ENCODE results near the gene EPOP.
"Not testable (repeated sequence)": the region's sequence is repeated elsewhere in the genome, so short reads cannot be mapped to it uniquely, and the experiment has no call there.

EPOP gene

DNA sequence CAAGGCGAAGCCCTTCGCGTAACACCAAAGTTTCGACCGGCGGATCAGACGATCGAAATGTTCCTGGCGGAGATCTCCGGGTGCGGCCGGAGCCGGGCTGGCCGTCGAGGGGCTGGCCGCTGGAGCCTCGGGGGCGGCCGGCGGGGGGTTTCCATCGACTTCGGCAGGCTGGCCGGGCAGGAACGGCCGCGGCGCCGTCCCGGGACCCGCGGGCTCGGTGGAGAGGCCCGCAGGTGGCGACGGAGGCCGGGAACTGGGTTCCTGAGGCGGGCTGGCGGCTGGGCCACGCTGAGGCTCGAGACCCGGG, 1.1 kb downstream of the EPOP start:
- no peak for DNase-seq (ENCODE audit: low read depth)

DNA sequence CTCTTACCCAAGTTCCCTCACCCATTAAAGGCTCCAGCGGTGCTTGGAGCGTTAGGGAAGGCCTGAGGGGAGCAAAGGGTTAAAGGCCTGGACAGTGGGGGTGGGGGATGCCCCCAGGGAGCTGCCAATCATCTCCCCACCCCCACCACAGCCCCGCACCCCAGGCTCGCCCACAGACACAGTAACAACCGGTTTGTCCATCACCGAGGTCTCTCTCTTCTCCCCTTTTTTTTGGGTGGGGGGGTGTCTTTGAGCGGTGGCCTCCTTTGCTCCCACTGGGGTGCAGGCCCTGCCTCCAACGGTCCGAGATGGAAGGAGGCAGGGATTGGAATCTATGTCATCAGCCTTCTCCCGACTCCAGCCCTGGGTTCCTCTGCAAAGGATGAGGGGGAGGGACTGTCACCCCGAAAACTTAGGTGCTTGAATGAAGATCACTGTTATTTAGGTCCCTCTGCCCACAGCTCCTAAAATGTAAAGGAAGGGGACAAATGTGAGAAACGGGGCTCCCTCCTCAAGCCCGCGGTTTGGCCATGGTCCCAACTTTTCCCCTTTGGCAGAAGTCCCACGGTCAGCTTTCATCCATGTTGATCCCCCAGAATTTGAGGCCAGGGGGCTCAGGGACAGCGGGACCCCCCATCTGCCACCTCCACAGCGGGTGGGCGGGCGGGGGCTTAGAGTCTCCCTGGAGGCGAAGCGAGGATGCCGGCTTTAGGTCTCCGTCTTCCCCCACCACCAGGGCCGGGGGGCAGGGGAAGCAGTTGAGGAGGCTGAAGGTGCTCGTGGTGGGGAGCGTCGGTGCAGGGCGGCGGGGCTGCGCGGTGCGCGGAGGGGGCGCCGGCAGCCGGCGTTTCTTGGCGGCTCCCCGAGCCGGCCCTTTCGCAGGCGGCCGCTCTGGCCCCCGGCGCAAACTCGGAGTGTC, 1.7 kb downstream of the EPOP start:
- DNase-seq (ENCODE audit: low read depth), result no peak

DNA sequence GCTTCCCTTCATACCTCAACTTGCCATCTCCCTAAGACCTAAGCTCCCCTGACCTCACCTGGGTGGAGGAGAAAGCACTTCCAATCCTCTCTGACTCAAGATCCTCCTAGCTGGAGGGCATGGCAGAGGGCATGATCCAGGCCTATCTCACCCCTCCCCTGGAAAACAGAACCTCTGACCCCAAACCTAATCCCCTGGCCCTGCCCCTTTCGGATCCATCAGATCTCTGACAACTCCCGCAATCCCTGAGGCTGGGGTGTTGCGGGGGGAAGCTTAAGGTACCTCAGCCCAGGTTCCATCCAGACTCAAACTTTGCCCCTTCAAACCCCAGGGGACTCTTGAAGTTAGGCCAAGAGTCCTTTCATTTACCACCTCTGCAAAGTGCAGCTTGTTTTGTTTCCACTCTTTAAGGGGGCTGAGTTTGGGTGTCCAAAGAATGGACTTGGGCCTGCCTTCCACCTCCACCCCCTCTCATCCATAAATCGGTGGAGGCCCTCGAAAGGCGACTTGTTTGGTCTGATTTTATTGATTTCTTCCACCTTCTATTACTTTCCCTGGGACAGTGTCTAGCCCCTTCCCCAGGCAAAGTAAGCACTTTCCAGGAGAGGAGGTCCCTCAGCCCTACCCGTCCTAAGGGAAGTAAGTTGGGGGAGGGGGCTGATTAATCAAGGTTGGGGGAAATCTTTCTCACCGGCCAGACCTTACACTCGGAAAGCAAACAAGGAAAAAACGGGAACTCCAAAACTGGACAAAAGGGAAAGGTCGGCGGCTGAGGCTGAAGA, 2.6 kb downstream of the EPOP start:
- DNase-seq (ENCODE audit: low read depth), result no peak

DNA sequence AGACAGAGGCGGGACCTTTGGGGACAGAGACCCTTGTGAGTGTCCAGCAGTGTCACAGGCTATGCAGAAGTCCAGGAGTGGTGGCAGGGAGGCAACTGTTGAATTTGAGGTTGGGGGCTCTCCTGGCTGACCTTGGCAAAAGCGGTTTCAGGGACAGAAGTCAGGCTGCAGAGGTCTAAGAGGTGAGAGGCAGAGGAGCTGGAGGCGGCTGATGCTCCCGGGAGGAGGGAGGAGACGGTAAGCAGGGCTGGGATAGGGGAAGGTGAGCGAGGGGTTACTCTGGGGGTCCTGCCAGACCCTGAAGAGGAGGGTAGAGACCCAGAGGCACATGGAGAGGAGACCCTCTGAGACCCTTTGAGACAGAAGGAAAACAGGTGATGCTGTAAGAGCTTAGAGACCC, 5.2 kb downstream of the EPOP start:
- no peak for DNase-seq (ENCODE audit: low read depth)

DNA sequence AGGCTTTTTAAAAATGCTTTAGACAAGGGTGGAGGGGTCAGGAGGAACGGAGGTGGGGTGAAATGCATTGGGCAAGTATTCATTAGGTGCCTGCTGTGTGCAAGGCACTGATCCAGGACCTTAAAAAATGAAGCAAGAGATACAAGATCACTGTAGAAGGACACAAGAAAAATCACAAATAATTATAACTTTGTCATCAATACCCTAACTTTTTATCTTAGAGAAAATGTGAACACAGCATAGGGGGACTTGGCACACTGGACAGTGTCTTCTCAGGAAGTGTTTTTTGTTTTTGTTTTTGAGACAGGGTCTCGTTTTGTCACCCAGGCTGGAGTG, 7.0 kb downstream of the EPOP start:
- DNase-seq (ENCODE audit: low read depth), result no peak

DNA sequence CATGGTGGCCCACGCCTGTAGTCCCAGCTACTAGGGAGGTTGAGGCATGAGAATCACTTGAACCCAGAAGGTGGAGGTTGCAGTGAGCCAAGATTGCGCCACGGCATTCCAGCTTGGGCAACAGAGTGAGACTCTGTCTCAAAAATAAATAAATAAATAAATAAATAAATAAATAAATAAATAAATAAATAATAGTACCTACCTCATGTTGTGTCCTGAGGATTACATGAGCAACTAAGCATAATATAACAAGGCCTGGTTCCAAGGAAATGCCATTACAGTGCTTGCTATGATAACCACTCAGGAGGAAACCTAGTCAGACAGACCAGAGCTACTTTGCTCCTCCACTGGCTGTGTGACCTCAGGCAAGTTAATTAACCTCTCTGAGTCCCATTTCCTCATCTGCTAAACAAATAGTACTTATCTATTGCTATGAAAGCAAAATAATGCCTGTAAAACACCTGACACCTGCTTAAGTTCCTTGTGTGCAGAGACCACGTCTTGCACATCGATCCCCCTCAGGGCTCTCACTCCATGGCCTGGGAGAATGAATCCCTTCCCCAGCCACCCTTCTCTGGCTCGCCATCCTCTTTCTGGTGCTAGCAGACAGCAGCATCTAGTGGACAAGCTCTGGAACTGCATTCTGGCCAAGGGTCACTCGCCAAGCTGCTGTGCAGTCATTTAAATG, 7.5 kb downstream of the EPOP start:
- DNase-seq (ENCODE audit: low read depth), result peak; percentile 35

DNA sequence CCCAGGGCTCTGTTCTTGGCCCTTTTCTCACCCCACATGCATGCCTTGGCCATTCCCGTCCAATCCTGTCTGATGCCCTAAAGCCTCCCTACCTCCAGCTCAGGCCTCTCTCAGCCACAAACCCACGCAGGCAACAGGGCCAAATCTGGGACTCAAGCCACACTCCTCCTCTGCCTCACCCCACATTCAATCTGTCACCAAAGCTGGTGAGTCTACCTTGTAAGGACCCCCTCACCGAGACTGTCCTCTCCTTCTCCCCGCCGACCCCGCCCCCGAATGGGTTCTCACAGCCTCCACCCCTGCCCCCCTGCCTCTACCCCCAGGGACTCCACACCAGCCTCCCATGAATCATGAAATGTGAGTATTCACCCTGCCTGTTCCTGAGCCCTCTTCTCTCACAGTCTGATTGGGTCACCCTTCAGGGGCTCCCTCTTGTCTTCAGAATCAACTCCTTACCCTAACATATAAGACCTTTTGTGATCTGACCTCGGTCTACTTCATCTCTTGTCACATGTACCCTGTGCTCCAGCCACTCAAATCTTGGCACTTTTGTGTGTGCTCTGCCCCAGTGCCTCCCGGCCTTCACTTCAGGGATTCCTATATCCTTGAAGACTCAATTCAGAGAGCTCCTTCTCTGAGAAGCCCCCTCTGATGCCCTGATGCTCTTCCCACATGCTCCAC, 10.7 kb downstream of the EPOP start:
- DNase-seq (ENCODE audit: low read depth), result no peak

DNA sequence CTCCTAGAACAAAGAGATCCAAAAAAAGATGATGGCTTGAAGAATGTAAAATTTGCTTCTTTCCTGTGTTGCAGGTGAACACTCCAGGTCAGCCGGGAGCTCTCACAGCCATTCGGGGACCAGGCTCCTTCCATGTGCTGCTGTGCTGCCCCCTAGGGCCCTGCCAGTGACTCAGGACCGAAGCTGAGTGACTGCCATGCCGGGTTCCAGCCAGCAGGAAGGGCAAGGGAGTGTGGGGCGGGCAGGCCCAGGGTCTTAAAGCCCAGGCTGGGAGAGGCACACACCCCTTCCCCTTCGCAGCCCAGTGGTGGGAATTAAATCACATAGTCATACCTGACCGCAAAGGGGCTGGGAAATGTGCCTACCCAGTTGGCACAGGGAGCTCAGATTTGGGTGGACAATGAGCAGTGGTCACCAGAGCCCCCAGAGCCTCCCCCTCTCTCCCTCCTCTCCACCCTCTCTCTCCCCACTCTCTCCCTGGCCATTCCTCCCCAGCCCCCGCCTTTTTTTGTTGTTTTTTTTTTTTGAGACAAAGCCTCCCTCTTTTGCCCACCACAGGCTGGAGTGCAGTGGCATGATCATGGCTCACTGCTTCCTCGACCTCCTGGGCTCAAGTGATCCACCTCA, 11.5 kb downstream of the EPOP start:
- no peak for DNase-seq (ENCODE audit: low read depth)

DNA sequence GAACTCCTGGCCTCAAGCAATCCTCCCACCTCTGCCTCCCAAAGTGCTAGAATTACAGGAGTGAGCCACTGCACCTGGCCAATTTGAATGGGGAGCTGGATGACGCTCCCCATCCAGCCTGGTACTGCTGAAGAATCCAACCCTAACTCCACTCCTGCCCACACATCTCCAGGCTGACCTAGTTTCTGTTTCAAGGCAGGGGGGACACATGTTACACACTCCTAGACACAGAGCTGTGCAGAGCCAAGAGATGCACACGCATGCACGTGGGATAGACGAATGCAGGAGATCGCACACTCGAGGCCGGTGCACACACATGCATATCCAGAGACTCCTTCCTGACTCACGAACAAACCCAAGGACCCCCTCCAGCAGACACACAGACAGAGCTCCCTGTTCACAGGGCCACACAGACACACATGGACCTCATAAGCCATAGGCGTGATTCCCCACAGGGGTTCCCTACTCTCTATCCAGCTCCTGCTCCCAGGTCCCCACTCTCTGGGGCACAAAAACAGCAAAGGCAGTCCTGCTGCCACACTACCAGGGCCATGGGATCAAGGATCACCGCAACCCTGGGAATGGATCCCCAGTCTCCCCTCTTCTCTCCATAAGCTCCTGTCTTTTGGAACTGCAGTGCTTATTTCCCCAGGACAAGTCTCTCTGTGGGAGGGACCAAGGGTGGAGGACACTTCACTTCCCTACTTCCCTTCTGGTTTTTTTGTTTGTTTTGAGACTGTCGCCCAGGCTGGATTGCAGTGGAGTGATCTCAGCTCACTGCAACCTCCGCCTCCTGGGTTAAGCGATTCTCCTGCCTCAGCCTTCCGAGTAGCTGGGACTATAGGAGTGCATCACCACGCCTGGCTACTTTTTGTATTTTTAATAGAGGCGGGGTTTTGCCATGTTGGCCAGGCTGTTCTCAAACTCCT, 14.4 kb downstream of the EPOP start:
- no peak for DNase-seq (ENCODE audit: low read depth)

DNA sequence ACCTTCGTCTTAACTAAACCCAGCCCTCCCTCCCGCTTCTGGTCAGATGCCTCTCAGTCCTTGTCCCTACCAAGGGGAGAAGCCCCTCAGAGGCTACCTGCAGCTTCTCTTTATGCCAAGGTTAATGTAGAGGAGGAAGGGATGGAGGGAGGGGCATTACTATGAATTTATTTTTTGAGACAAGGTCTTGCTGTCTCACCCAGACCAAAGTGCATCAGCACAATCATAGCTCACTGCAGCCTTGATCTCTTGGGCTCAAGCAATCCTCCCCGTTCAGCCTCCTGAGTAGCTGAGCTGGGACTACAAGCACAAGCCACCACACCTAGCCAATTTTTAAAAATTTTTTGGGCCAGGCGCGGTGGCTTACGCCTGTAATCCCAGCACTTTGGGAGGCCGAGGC, 15.3 kb downstream of the EPOP start:
- DNase-seq (ENCODE audit: low read depth), result no peak

DNA sequence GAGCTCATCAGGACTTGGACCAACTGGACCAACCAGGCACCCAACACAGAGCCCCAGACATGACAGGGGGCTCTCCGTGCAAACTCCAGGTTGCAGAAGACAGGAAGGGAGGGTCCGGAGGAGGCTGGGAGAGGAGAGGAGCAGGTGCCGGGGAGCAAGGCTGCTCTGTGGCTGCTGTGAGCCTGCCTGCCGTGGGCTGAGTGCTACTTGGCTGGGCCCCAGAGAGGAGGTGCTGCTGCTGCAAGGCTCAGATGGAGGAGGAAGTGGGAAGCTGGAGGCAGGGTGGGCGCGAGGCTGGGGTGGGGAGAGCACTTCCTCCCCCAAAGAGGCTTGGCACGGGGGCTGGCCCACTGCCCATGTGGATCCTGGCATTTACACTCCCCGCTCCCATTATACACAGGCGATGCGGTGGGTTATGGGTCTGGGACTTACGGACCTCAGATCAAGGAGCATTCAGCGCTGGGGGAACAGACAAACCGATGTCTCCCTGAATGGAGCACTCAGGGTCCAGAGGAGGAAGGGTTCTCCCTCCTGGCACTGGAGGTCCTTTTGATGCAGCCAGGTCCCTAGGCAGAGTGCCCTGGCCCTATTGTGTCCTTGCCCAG, 15.9 kb downstream of the EPOP start:
- no peak for DNase-seq (ENCODE audit: low read depth)

DNA sequence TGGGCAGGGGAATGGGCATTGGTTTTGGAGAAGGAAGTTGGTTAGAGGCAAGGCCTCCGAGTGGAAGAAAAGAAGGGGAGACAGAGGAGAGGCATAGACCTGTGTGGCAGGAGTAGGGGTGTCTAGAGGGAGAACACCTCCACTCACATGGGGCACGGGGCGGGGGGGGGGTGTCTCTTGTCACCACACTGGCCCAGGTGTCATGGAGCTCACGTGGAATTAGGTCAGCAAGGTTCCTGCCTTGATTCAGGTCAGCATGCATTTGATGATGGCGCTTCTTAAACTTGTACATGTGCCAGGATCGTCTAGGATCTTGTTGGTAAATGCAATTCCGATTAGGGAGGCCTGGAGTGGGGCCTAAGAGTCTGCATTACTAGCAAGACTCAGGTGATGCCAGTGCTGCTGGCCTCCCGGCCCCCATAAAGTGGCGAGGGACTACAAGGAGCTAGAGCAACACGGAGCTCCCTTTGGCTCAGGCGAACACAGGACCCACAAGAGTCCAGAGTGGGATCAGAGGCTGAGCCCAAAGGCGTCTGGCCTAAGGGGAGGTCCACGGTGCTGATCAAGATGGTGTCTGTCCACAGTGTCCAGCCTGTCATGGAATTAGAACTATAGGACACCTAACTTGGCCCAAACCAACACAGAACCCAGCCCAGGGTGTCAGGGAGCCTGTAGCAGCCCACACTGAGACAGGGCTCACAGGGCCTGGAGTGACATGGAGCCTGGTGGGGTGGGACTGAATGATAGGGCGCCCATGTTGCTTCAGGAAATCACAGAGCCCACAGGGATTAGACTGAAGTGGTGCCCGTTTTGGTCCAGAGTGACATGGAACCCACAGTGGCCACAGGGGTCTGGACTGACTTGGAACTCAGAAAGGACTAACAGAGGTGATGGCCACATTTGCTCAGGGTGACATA, 16.7 kb downstream of the EPOP start:
- no peak for DNase-seq (ENCODE audit: low read depth)

DNA sequence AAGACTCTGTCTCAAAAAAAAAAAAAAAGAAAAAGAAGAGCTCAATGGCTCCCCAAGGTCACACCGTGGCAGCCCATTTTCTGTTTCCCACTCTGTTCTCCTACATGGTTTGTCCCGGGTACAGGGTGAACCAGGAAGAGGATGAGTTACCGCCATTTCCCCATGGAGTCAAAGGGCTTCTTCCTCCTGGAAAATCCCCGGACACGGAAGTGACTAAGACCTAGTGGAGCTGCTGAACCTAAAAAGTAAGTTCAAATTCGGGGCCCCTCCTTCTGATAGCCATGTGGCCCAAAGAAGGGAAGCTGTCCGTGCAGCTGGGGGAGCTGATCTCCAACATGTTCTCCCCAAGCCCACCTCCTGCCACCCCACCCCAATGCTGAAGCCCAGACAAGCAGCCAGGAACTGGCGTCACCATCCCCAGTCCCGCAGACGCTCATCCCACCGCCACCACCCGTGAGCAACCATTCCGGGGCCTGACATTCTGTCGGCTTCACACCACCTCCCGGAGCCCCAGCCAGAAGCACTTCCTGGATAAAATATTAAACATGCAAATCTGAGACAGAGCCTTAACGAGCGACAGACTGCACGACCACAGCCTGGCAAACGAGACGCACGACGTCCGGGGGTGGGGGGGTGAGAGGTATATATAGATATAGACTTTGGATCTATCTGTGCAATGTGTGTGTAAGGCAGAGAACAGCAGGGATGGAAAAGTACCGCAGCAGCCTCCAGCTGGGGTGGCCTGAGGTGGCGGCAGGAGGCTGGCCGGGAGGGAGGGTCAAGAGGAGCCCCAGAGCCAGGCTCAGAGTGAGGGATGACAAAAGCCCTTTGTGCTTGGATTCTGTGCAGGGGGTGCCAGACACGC, 17.6 kb downstream of the EPOP start:
- DNase-seq (ENCODE audit: low read depth), result no peak

DNA sequence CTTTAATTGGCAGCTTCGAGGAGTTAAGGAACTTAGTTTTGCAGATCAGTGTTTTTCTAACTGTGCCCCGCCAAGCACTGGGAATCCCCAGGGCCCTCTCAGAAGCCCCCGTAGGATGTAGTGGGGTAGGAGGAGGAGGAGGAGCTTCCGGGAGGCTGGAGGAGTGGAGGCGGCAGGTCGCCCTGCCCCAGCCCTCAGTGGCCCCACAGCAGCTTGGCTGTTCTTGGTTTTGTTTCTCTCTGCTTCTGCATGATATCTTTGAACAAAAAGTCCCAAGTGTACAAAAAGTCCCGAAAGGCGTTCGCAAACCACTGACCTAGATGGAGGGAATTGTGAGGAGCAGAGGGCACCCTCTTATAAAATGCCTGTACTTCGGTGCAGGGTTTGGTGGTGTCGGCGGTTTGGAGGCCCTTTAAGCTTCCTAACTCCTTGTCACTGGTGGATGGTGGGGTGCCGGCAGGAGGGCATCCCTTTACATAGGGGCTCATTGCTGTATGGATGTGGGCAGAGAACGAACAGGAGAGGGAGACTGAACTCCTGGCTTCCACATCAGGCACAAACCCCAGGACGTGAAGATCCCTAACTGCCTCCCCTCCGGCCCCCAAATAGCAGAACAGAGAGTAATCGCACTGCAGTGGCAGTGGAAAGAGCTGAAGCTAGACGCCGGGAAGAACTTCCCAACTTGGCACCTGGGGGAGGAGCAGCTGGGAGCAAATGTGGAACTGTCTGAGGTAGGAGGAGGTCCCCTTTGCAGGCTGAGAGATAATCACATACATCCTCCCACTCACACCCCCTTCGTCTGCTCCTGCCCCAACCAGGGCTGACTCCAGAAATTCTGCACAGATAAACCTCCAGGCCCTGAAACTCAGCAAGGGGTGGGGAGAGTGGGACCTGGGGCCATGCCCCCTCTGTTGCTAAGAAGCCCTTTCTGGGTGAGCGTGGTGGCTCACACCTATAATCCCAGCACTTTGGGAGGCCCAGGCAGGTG, 20.1 kb downstream of the EPOP start:
- DNase-seq (ENCODE audit: low read depth), result no peak

DNA sequence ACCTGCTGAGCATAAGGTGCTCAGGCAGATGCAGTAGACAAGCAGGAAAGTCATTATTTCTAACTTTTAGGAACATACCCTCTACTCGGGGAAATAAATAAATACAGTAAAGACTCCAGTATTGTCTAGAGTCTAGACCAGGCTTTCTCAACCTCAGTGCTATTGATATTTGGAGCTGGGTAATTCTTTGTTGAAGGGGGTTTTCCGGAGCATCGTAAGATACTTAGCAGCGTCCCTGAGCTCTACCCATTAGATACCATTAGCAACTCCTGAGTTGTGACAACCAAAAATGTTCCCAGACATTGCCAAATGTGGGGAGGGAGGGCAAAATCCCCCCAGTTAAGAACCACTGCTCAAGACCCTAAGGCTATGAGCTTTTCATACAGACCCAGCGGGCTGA, 21.1 kb downstream of the EPOP start:
- no peak for DNase-seq (ENCODE audit: low read depth)

DNA sequence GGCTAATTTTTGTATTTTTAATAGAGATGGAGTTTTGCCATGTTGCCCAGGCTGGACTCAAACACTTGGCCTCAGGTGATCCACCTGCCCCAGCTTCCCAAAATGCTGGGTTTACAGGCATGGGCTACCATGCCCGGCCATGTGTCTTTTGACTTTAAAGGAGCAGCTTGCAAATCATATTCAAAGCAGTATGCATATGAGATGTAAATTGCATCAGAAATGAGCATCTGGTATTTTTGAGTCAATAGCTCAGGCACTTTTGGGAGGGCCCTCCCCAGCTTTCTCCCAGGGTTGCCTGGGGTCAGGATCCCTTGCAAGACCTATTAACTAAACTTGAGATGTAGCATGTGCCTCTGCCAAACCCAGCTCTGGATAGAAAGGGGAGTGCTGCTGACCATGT, 21.5 kb downstream of the EPOP start:
- no peak for DNase-seq (ENCODE audit: low read depth)

DNA sequence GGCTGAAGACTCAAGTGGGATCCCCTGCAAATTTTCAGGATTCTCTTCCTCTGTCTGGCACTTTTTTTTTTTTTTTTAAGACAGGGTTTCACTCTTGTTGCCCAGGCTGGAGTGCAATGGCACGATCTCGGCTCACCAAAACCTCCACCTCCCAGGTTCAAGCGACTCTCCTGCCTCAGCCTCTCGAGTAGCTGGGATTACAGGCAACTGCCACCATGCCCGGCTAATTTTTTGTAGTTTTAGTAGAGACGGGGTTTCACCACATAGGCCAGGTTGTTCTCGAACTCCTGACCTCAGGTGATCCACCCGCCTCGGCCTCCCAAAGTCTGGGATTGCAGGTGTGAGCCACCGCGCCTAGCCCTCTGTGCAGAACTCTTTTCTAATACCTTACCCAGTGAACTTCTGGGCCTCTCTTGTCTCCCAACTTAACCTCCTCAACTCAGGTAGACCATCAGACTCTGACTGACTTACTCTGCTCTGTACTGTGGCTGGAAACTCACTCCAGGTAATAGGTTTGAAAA, 24.0 kb downstream of the EPOP start:
- not testable (repeated sequence) for DNase-seq (ENCODE audit: low read depth)

Data from HS-5 (cell line).